ENCODE measurements around the gene NTN4.
A peak's percentile ranks its signal among the peaks of the same experiment; 100 is the strongest.
"Not testable (repeated sequence)": the region's sequence is repeated elsewhere in the genome, so short reads cannot be mapped to it uniquely, and the experiment has no call there.

The NTN4 gene

GRCh38 chr12:95648990-95649791, 141.4 kb downstream of the NTN4 start:
- DNase-seq, result no peak

- no peak for DNase-seq
These were observed 143.8 kb downstream of the NTN4 start for GRCh38 chr12:95646781-95647190.

GRCh38 chr12:95643256-95643655, 147.3 kb downstream of the NTN4 start:
- DNase-seq, result no peak

GRCh38 chr12:95642583-95642982, 148.0 kb downstream of the NTN4 start:
- DNase-seq, result no peak

GRCh38 chr12:95641299-95641952, 149.1 kb downstream of the NTN4 start:
- no peak for DNase-seq

GRCh38 chr12:95640516-95640915, 150.0 kb downstream of the NTN4 start:
- DNase-seq, result no peak

GRCh38 chr12:95637471-95638155, 153.0 kb downstream of the NTN4 start:
- no peak for DNase-seq

GRCh38 chr12:95637010-95637409, 153.6 kb downstream of the NTN4 start:
- DNase-seq, result no peak

GRCh38 chr12:95634622-95635621, 155.6 kb downstream of the NTN4 start:
- DNase-seq, result no peak

GRCh38 chr12:95633732-95634465, 156.7 kb downstream of the NTN4 start:
- no peak for DNase-seq

GRCh38 chr12:95633049-95633731, 157.4 kb downstream of the NTN4 start:
- DNase-seq, result no peak

GRCh38 chr12:95630496-95630895, 160.1 kb downstream of the NTN4 start:
- no peak for DNase-seq

- DNase-seq, result no peak
These were observed 161.2 kb downstream of the NTN4 start for GRCh38 chr12:95629392-95629791.

GRCh38 chr12:95626854-95627253, 163.7 kb downstream of the NTN4 start:
- peak; percentile 81 for DNase-seq

GRCh38 chr12:95625012-95625411, 165.6 kb downstream of the NTN4 start:
- DNase-seq, result no peak

GRCh38 chr12:95624589-95624988, 166.0 kb downstream of the NTN4 start:
- no peak for DNase-seq

- DNase-seq, result peak; percentile 39
These were observed 166.9 kb downstream of the NTN4 start for GRCh38 chr12:95623554-95624170.

- no peak for DNase-seq
These were observed 167.7 kb downstream of the NTN4 start for GRCh38 chr12:95622879-95623278.

GRCh38 chr12:95621725-95622124, 168.8 kb downstream of the NTN4 start:
- no peak for DNase-seq

- DNase-seq, result no peak
These were observed 170.4 kb downstream of the NTN4 start for GRCh38 chr12:95620171-95620570.

GRCh38 chr12:95616470-95616869, 174.1 kb downstream of the NTN4 start:
- not testable (repeated sequence) for DNase-seq

All from NCI-H345 (cell line).